ENCODE results near the gene MRFAP1.

DNA sequence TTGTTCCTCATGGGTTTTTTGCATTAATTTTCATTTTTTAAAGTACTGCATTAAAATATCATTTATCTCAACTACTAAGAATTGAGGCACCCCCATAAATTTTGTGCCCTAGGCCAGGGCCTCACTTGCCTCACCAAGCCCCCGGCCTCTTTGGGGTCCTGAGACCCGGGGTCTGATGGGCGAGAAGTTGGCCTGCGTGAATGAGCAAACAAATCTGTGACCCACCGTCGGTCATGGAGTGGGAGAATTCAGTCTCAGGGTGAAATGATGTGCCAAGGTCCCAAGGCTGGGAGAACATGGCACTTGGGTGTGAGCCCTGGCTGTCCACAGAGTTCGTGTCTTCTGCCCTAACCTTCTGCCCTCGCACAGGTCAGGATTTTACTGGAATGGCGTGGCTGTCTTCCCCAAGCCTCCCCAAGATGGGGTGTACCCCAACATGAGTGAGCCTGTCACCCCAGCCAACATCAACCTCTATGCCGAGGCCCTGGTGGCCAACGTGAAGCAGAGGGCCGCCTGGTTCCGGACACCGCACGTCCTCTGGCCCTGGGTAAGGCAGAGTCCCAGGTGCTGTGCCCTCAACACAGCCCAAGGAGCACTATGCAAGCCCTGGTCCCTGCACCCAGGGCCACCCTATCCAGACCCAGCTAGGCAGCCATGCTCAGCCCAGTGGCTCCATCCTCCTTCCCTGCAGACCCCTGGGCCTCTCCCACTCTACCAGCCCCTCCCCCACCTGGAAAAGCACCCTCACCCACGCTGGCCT lies 47.5 kb upstream of the MRFAP1 start:
- TF ChIP-seq, protein P1, sequence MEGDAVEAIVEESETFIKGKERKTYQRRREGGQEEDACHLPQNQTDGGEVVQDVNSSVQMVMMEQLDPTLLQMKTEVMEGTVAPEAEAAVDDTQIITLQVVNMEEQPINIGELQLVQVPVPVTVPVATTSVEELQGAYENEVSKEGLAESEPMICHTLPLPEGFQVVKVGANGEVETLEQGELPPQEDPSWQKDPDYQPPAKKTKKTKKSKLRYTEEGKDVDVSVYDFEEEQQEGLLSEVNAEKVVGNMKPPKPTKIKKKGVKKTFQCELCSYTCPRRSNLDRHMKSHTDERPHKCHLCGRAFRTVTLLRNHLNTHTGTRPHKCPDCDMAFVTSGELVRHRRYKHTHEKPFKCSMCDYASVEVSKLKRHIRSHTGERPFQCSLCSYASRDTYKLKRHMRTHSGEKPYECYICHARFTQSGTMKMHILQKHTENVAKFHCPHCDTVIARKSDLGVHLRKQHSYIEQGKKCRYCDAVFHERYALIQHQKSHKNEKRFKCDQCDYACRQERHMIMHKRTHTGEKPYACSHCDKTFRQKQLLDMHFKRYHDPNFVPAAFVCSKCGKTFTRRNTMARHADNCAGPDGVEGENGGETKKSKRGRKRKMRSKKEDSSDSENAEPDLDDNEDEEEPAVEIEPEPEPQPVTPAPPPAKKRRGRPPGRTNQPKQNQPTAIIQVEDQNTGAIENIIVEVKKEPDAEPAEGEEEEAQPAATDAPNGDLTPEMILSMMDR (IDR thresholded peaks at IDR 0.05): no peak
- no peak for TF ChIP-seq POLR2AphosphoS5 (IDR thresholded peaks at IDR 0.05)
- no peak for TF ChIP-seq EP300 (IDR thresholded peaks at IDR 0.05)
- no peak for TF ChIP-seq POLR2A (IDR thresholded peaks at IDR 0.05; ENCODE audit: low read depth)
